Measurements from ENCODE around the gene PPM1L.

GRCh38 chr3:160780245-160780644 lies 24.2 kb downstream of the PPM1L start:
- TF ChIP-seq CTCF (IDR thresholded peaks at IDR 0.05) = no peak
- no peak for TF ChIP-seq POLR2AphosphoS5 (IDR thresholded peaks at IDR 0.05)
- no peak for TF ChIP-seq EP300 (IDR thresholded peaks at IDR 0.05)
- TF ChIP-seq POLR2A (IDR thresholded peaks at IDR 0.05; ENCODE audit: low read depth) = no peak
